HG03378 (cell line): Measurements from ENCODE around the gene PCDHA1.

Experiments
- ATAC-seq: cut with Tn5 transposase; IDR thresholded peaks from one replicate; pipeline ENCODE4 v1.9.1; 2021; ENCODE audit warnings: mild to moderate bottlenecking, moderate library complexity; ENCODE audit not compliant: unreplicated experiment

PCDHA1 gene

DNA sequence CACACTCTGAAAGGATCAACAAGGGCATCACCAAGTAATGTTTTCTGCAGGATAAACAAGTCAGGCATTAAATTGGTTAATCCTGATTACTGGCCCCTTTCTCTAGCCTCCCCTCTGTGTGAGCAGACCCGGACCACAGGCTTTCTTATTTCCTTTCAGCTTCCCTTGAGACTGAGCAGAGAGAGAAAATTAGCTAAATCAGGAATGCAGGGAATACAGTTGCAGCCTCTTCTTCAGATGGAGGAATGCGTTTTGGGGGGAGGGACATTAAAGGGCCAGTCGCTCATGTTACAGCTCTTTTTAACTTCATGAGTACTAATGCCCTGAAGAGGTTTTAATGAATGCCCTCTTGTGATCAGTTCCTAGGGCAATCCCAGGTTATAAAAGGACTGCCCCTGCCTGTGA is 200.2 kb downstream of the PCDHA1 start:
- ATAC-seq = no peak

DNA sequence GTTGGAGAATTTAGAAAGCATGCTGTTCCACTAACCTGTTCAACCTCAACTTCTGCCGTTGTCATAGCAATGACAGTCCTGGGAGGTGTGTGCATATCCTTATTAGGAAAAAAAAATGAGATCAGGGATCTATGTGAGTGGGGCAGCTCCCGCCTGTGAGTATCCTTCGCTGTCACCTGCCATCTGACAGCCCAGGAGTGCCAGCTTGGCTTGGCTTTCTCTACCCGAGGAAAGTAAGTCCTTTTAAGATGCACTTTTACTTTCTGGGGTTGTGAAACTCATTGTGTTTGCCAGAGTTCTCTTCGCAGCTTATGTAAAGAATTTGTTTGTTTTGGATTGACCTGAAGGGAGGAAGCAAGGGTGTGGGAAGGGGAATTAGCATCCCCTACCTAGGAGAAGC is 202.2 kb downstream of the PCDHA1 start:
- ATAC-seq = no peak

DNA sequence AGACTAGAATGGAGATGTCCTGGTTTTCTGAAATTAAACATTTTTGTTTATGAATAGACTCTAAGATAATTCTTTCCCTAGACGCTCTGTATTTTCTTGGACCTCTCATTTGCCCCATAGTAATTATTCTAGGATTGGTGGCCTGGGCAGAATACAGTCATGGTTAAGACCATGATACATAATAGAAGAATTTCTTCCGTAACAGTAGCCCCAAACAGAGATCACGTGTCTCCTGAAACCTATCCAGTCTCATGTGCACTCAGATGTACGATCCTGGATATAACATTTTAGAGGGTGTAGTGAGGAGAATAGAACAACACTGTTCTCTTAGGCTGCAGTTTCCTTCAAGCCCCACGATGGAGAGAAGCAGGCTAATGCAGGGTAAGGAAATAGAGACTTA is 202.7 kb downstream of the PCDHA1 start:
- no peak for ATAC-seq

DNA sequence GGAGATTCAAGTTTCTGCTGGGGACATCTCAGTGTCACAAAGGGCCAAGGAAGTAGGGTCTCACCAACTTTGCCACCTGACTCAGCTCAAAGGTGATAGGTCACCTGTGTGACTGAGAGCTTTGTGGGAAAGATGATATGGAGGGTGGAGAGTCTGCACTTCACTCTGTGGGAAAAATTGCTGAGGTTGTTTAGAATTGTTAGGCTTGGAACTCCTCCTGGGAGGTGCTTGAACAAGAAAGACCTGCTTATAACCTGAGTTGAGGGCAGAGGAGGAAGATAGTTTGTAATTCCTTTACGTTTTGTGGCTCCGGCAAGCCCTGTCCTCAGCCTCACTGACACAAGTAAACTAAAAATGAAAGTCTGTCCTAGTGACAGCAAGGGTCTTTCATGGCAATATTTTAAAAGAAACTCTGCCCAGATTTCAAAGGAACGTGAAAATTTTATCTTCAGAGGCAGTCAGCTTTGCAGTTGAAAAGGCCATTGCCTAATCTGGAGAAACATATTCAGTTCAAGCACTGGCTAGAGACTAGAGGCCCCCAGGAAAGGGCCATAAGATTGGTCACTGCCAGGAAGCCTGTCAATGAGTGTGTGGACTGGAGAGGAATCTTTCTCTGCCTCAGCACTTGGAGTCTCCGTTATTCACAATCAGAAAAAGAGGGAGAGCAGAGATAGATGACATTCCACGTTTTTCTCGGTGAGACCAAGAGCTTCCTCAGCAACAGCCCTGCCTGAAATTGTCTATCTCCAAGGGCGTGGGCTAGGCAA is 203.5 kb downstream of the PCDHA1 start:
- ATAC-seq = no peak

DNA sequence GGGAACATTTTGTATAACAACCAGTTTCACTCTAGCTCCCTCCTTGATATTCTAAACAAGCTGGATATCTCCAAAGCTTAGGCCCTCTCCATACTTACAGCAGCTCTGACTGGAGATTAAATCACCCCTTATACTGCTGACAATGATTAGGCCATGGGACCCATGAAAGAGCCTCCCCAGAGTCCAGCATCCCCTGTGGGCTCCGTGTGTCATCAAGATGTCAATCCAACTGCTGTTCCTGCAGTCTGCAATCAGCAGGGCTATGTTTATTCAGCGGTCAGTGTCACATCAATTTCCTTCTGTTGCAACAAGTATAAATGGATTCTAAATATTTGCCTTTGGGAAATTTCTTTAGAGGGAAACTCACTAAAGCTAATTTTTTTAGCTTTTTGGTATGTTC is 206.9 kb downstream of the PCDHA1 start:
- no peak for ATAC-seq

DNA sequence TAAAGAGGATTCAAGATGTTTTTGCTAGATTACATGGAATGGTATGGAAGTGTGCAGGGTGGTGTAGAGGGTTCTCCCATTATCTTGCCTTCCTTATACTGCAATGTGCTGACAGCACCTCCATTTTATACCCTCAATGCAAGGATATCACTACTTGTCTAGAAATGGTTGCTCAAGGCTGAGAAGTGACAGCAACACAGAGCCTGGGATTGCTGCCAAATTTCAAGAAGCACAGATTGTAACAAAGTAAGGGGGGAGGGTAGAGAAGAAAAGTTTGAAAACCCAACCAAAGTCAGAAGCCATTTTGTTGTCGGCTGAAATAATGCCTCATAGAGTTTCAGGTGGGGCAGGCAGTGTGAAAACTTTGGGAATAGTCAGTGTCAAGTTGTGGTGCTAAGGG is 210.1 kb downstream of the PCDHA1 start:
- no peak for ATAC-seq

DNA sequence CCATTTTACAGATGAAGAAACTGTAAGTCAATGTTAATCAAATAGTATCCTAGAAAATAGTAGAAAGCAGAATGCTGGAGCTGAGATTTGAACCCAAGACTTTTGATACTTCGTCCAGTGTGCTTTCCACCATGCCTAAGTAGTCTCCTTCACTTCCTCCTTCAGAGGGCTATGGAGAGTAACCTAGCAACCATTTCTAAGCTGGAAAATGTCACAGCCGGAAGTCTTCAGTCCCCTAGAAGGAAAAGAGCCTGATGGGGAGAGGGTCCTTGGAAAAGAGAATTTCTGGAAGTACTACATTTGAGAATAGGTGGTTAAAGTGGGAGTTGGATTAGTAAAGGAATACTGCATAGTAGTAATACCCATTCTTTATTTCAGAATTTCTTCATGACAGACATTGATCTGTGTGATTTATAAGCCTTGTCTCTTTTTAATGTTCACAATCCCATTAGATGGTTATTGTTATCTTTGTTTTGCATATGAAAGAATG is 213.0 kb downstream of the PCDHA1 start:
- ATAC-seq = no peak

DNA sequence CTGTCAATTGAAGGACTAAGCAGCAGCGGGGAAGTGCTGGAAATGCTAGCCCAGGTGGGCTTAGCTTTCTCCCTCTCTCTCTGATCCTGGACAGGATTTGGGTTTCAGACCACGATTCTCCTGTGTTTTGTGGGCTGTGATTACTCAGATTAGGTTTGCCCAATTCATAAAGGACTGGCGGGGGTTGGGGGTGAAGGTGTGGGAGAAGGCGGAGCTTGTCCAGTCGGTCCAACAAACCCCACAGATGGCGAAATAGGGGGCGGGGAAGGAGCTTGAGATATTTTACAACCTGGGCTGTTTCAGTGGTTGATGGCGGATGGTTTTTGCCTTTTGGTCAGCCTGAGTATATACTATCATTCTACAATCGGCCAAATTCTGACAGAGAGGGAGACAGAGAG is 215.5 kb downstream of the PCDHA1 start:
- no peak for ATAC-seq

DNA sequence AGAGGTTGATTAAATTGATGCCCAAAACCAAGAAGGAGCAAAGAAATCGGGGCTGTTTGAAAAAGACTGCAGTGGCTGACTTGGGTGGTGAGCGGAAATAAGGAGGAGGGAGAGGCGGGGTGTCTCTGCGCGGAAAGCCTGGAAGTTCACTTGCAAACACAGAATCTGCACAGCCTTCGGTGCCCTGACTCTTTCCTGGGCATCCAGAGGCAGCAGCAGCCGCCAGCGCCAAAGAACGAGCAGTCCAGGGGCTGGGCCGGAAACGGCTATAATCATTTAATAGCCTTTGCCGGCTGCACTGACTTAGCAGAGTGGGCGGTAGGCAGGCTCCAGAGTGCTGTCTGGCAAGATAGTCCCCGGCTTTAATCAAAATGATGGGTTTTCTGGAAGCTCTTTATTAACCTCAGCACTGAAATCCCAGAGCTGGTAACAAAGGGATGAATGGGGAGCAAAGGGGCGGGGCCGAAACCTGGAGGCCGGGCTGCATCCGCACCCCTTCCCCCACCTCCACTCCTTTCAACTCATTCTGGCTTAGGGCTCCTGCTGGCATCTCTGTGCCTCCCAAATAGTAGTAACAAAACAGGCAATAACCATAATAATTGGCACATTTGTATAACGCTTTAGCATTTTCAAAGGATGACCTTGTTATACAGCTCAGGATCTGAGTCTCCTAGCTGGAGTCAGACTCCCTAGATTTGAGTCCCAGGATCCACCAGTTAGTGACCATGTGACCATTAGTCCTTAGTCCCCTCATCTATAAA is 216.1 kb downstream of the PCDHA1 start:
- no peak for ATAC-seq

DNA sequence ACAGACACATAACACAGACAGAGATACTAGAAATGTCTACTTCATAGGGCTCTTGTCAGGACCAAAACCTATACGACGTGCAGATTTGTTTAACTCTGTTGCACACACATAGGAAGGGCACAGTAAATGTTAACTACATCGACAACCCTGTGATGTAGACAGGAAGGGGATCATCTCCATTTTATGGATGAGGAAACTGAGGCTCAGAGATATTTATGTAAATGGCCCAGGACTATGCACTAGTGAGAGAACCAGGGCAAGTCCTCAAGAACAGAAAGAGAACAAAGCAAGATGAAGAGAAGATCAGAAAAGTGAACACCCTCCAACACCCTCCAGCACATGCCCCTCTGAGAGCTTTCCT is 216.6 kb downstream of the PCDHA1 start:
- ATAC-seq = no peak

DNA sequence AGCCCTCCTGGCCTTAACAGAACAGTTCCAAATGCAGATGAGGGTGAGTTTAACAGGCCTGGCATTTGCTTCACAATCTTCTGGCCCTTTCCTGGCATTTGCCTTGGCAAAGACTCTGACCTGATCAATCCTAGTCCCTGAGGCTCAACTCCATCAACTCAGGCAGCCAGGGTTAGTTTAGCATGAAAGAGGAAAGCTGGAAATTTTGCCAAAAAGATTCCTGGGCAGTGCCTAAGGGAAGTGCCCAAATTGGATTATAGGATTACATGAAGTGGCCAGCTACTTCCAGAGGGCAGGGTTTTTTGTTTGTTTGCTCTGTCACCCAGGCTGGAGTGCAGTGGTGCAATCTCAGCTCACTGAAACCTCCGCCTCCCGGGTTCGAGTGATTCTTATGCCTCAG is 217.1 kb downstream of the PCDHA1 start:
- ATAC-seq = no peak

DNA sequence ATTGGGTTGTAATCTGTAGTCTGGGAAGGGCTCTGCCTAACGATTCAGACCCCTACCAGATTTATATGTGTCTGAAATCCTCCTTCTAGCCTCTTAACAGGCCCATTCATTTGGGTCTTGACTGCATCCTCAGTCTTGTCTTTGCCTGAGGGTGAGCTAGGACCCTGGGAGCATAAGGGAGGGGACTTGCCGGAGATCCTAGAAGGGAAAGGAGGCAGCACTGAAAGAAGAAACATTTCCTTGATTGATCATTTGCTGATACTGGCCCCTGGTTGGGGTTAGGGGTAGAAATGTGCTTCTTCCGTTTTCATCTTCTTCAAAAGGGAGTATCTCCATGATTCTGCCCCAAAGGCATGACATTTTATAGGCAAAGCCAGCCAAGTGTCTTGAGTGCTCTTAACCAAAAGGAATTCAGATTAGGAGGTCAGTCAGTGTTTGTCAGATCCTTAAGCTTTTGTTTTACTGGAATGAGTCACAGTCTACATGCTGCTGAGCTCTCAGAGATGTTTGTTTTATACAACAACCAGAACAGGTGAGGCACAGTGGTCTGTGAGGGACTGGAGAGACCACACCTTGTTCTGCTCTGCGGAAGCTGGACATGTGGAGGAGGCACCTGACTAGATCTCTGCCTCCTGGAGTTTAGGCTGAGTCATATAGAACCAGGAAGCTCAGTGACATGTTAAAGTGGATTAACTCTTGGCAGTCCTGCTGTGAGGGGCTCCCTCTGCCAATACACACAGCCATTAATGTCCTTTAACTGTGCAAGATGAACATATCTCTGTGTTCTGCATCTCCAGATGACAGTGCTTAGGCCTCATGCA is 218.1 kb downstream of the PCDHA1 start:
- no peak for ATAC-seq

DNA sequence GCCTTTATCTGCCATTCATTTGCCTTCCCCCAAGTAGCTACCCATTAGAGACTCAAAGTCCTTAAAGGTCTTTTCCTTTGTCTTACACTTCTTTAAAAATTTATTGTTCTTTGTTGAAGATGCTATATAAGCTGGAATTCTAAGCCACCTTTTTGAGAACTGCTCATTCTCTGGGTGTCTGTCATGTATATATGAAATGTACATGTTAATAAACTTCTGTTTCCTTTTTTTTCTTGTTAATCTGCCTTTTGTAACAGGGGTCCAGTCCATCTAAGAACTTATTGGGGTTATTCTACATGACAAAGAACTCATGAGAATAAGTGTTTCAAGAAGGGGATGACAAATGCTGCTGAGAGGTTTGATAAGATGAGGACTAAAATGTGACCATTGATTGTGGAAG is 221.9 kb downstream of the PCDHA1 start:
- no peak for ATAC-seq

DNA sequence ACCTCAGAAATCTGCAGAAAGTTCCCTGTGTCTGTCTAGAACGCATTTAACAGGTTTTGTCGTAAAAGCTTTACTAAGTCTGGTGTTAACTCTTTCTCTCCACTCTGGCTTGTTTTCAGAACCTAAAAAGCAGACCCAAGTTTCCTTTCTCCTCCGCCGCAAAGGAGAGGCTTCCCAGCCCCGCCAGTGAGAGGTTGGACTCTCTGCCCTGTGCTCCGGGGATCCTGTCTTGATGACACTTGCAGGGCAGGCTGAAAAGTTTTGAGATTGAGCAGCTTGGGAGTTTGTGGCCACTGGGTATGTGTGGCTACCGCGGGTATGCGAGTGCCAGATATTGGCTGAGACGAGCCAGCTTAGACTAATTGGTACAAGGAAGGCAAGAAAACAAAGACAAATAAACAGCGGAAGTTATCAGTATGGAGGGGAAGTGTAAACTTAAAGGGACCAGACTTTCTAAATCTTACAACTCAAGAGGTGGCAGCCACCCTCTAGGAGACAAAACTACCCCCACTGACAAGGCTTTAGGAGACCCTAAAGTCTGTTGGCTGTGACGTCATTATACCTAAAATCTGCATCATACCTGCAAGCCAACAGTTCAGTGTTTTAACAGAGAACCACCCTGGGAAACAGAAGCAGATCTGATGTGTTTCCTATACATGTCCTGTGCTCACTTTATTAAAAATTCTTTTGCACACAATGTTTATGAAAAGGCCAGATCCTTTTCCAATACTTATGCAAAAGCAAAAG is 224.3 kb downstream of the PCDHA1 start:
- no peak for ATAC-seq

DNA sequence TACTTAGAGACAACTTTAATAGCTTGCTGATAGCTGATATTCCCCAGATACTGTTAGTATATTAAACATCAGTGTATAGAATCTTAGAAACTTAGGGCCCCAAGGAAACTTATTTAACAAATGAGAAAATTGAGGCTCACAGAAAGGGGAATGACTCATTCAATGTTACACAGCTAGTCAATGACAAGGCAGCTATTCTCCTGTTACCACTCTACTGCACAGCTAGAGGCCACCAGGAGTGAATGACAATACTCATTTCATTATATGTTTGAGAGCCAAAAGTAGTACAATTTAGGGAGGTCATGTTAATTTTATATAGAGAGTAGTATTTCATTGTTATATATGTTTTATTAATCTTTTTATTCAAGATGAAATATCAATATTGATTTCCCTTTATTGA is 232.0 kb downstream of the PCDHA1 start:
- no peak for ATAC-seq

DNA sequence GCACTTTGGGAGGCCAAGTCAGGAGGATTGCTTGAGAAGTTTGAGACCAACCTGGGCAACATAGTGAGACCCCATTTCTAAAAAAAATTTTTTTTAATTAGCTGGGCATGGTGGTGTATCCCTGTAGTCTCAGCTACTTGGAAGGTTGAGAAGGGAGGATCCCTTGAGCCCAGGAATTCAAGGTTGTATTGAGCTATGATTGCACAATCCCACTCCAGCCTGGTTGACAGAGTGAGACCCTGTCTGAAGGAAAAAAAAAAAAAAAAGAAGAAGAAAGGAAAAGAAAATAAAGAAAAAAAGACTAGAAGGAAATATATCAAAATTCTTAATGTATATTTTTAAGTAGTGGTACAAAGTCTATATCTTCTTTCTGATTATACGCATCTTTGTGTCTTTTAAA is 236.4 kb downstream of the PCDHA1 start:
- no peak for ATAC-seq

DNA sequence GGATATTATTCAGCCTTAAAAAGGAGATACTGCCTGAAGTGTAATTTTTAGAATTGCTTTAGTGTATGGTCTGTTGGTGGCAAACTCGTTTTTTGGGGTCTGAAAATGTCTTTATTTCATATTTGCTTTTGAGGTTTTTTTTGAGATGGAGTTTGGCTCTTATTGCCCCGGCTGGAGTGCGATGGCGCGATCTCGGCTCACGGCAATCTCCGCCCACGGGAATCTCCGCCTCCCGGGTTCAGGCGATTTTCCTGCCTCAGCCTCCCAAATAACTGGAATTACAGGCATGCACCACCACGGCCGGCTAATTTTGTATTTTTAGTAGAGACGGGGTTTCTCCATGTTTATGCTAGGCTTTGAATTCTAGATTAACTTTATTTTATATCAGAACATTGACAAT is 245.1 kb downstream of the PCDHA1 start:
- ATAC-seq = no peak

DNA sequence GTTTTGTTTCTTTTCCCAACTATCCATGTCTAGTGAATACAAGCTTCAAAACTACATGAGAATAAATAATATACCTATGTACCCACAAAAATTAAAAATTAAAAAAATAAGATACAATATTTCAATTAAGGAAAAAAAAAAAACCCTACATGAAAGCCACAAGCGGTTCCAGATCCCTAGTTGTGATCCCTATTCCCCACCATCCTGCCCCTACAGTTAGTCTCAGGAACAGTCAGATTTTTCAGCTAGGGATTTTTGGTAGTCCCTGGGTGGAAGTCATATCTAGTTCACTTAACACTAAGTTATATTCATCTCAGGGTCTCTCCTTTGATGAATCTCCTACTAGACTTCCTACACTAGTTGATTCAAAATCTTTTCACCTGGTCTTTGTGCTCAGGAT is 246.7 kb downstream of the PCDHA1 start:
- ATAC-seq = no peak

DNA sequence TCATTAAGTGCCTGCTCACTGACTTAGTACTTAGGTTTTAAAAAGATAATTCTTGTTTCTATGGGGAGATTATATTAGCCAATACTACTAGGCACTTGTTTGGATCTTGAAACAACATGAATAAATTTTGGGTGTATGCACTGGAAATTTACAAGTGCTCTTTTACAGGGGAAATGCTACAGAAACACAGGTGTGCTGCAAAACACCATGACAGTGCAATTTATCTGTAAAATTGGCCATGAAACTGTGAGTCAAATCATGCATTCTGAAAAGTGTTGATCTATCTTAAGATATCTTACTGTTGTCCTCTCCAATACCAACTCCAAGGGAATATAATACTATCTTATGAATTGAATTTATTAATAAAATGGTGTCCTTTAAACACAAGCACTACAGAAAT is 253.1 kb downstream of the PCDHA1 start:
- no peak for ATAC-seq

DNA sequence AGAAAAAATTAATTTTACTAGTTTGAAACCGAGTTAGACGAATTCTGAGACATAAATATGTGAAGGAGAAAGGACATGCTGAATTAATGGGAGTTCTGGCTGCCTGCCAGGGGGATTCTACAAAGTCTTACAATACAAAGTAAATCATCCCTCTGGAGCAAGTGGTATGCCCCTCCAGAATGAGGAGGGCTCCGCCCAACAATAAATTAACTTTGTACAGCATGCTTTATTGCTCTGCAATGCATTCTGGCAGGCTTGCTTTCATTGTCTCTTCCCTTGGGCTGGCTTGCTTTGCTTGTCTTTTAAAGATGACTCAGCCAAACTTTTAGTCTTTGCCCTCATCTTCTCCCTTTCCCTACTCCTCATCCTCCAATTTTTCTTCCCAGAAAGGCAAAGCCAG is 253.6 kb downstream of the PCDHA1 start:
- ATAC-seq = no peak
